ENCODE data around the gene CYTH2. TPM values are rescaled to one million over a fixed set of nuclear protein-coding genes. Genes with fewer than 3 reads are reported as not detected.
A peak's percentile ranks its signal among the peaks of the same experiment; 100 is the strongest.

Gene CYTH2
- polyA plus RNA-seq, 2 of the 4 experiments (the other 2 are of a cell fraction): 33.4 to 50.5 TPM

DNA sequence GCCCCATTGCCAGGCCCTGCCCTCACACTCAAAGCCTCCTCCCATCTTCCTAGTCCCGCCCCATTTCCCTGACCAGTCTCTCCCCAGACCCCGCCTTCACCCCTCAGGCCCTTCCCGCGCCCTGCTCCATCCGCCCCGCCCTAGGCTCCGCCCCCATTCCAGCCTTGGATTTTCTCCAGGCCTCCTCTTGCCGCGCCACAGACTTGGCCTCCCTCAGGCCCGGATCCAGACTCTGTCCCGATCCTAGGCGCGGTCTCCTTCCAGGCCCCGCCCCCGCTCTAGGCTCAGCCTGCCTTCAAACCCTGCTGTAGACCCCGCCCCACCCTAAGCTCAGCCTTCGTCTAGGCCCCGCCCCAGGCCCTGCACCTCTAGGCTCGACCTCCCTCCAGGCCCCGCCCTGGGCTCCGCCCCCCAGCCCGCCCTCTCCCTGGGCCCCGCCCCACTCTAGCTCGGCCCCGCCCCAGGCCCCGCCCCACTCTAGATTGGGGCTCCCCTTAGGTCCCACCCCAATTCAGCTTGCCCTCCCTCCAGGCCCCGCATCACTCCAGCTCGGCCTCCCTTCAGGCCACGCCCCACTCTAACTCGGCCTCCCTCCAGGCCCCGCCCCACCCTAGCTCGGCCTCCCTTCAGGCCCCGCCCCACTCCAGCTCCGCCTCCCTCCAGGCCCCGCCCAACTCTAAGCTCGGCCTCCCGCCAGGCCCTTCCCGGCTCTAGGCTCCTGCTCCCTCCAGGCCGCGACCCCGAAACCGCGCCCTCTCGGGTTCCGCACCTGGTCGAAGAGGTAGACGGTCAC, 24.0 kb downstream of the CYTH2 start:
- Histone ChIP-seq H3K4me2 (peak overlapping the region; percentile 74), H3K27ac (peak overlapping the region; percentile 86 to 94), H3K9me3 (no peaks in the 10 kb centered on the region), H3K4me3 (peak overlapping the region; percentile 65), H3K4me1 (peaks cover 50% of the 10 kb centered on the region)
- WGBS (ENCODE audit: missing lambda C conversion rate): 1% methylated on average over 28 of the region's 47 CpGs
- FAIRE-seq: no peak
- ChIA-PET CTCF (interaction anchor here (0.7 to 9.5 kb wide), 9 partner anchors 12 to 116 kb away, joined by 3 to 152 read pairs (median 4); no protein-coding TSS in a partner anchor), POLR2A (interaction anchor here (0.6 to 2.6 kb wide), 22 partner anchors 9 to 172 kb away, joined by 3 to 18 read pairs (median 4); partner anchors contain the start of genes KDELR1, LMTK3, RPL18 and SPHK2)
- TF ChIP-seq, protein P1, sequence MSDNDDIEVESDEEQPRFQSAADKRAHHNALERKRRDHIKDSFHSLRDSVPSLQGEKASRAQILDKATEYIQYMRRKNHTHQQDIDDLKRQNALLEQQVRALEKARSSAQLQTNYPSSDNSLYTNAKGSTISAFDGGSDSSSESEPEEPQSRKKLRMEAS (IDR thresholded peaks at IDR 0.05): peak; percentile 62; the same call in 1 of the 2 replicates
- TF ChIP-seq, protein P2, sequence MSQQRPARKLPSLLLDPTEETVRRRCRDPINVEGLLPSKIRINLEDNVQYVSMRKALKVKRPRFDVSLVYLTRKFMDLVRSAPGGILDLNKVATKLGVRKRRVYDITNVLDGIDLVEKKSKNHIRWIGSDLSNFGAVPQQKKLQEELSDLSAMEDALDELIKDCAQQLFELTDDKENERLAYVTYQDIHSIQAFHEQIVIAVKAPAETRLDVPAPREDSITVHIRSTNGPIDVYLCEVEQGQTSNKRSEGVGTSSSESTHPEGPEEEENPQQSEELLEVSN (IDR thresholded peaks at IDR 0.05; ENCODE audit: borderline replicate concordance, low read depth): peak; percentile 83
- no peak for TF ChIP-seq BHLHE40 (IDR thresholded peaks at IDR 0.05; ENCODE audit: low read depth, low read length)
- TF ChIP-seq POLR2A (IDR thresholded peaks at IDR 0.05; ENCODE audit: low read length): peak; percentile 89
- TF ChIP-seq ESRRA (IDR thresholded peaks at IDR 0.05; ENCODE audit: borderline replicate concordance, low read length): no peak
- peak; percentile 95 to 100 for DNase-seq (ENCODE audit: low read depth in 1 of 2, low spot score in 1 of 2)
- ATAC-seq: peak; percentile 67 to 85

DNA sequence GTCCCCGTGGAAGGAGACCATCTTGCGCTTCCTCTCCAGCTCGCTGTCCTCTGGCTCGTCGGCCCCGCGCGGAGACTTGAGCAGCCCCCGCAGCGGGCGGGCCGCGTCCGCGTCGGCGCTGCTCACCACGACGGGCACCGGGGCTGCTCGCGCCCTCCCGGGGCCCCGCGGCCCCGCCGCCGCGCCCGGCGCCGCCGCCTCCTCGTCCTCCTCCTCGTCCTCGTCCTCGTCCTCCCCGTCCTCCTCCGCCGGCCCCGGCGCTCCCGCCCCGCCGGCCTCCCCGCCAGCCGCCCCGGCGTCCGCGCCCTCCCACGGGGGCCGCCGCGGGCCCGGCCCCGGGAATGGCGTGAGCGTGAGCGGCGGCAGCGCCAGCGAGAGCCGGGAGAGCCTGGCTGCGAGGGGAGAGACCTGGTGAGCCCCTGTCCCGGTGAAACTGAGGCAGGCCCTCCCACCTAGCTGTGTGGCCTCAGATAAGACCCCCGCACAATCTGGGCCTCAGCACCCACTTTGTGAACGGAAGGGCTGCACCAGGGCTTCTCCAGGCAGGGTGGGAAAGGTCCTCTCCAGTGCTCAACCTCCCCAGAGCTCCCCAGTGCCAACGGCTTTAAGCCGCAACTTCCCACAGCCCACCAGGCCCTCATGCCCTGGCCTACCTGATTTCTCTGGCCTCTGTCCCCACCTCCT, 24.7 kb downstream of the CYTH2 start:
- FAIRE-seq (no peak), ATAC-seq (peak; percentile 11 to 17), DNase-seq (ENCODE audit: low read depth in 1 of 2, low spot score in 1 of 2) (no peak)
- Histone ChIP-seq H3K9me3 (no peaks in the 10 kb centered on the region), H3K4me3 (peak overlapping the region; percentile 65), H3K4me1 (peaks cover 42% of the 10 kb centered on the region), H3K27ac (peak overlapping the region; percentile 86 to 94), H3K4me2 (peak overlapping the region; percentile 74)
- CTCF ChIA-PET: interaction anchor here (0.6 to 9.5 kb wide), 11 partner anchors 13 to 115 kb away, joined by 3 to 152 read pairs (median 4); no protein-coding TSS in a partner anchor
- POLR2A ChIA-PET: interaction anchor here (0.6 to 2.6 kb wide), 22 partner anchors 8 to 172 kb away, joined by 3 to 18 read pairs (median 4); partner anchors contain the start of genes KDELR1, LMTK3, RPL18 and SPHK2
- WGBS (ENCODE audit: missing lambda C conversion rate): 7% methylated on average over 42 of the region's 70 CpGs
- TF ChIP-seq FOSL2 (IDR thresholded peaks at IDR 0.05): no peak
- TF ChIP-seq FOSL2 (CRISPR knock-in tag; IDR thresholded peaks at IDR 0.05): no peak
- TF ChIP-seq HDAC2 (IDR thresholded peaks at IDR 0.05): no peak
- TF ChIP-seq HOXB13 (CRISPR knock-in tag; IDR thresholded peaks at IDR 0.05; ENCODE audit: low read depth): no peak
- no peak for TF ChIP-seq NFE2L2 (conservative IDR thresholded peaks at IDR 0.05; ENCODE audit: low read length)
- TF ChIP-seq ESRRA (IDR thresholded peaks at IDR 0.05; ENCODE audit: borderline replicate concordance, low read length): no peak
- 0 out of 2 replicates have a peak, but pooled peaks have one; percentile 10 for TF ChIP-seq GATA3 (IDR thresholded peaks at IDR 0.05; ENCODE audit: borderline replicate concordance)
- TF ChIP-seq ZNF302 (CRISPR knock-in tag; IDR thresholded peaks at IDR 0.05): no peak
- TF ChIP-seq, protein P3, sequence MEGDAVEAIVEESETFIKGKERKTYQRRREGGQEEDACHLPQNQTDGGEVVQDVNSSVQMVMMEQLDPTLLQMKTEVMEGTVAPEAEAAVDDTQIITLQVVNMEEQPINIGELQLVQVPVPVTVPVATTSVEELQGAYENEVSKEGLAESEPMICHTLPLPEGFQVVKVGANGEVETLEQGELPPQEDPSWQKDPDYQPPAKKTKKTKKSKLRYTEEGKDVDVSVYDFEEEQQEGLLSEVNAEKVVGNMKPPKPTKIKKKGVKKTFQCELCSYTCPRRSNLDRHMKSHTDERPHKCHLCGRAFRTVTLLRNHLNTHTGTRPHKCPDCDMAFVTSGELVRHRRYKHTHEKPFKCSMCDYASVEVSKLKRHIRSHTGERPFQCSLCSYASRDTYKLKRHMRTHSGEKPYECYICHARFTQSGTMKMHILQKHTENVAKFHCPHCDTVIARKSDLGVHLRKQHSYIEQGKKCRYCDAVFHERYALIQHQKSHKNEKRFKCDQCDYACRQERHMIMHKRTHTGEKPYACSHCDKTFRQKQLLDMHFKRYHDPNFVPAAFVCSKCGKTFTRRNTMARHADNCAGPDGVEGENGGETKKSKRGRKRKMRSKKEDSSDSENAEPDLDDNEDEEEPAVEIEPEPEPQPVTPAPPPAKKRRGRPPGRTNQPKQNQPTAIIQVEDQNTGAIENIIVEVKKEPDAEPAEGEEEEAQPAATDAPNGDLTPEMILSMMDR (IDR thresholded peaks at IDR 0.05): no peak
- no peak for TF ChIP-seq MYC (IDR thresholded peaks at IDR 0.05; ENCODE audit: borderline replicate concordance, low read length)
- no peak for TF ChIP-seq POLR2A (IDR thresholded peaks at IDR 0.05; ENCODE audit: low read length)
- TF ChIP-seq TP53 (CRISPR knock-in tag; IDR thresholded peaks at IDR 0.05): no peak
- no peak for TF ChIP-seq KDM5A (IDR thresholded peaks at IDR 0.05)
- no peak for TF ChIP-seq HOXB5 (CRISPR knock-in tag; IDR thresholded peaks at IDR 0.05)
- TF ChIP-seq, protein P4, sequence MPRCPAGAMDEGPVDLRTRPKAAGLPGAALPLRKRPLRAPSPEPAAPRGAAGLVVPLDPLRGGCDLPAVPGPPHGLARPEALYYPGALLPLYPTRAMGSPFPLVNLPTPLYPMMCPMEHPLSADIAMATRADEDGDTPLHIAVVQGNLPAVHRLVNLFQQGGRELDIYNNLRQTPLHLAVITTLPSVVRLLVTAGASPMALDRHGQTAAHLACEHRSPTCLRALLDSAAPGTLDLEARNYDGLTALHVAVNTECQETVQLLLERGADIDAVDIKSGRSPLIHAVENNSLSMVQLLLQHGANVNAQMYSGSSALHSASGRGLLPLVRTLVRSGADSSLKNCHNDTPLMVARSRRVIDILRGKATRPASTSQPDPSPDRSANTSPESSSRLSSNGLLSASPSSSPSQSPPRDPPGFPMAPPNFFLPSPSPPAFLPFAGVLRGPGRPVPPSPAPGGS (IDR thresholded peaks at IDR 0.05): 0 out of 3 replicates have a peak, but pooled peaks have one; percentile 70
- no peak for TF ChIP-seq RAD21 (conservative IDR thresholded peaks at IDR 0.05 in 1 of 2, IDR thresholded peaks at IDR 0.05 in 1 of 2)
- TF ChIP-seq MAZ (IDR thresholded peaks at IDR 0.05; ENCODE audit: borderline replicate concordance, low read depth, low read length): no peak
- TF ChIP-seq MAFK (IDR thresholded peaks at IDR 0.05; ENCODE audit: partially characterized antibody): no peak
- TF ChIP-seq POLR2AphosphoS2 (conservative IDR thresholded peaks at IDR 0.05; ENCODE audit: low read length): peak; percentile 83
- no peak for TF ChIP-seq ZFP36 (IDR thresholded peaks at IDR 0.05; ENCODE audit: borderline replicate concordance, partially characterized antibody)
- TF ChIP-seq, protein P5, sequence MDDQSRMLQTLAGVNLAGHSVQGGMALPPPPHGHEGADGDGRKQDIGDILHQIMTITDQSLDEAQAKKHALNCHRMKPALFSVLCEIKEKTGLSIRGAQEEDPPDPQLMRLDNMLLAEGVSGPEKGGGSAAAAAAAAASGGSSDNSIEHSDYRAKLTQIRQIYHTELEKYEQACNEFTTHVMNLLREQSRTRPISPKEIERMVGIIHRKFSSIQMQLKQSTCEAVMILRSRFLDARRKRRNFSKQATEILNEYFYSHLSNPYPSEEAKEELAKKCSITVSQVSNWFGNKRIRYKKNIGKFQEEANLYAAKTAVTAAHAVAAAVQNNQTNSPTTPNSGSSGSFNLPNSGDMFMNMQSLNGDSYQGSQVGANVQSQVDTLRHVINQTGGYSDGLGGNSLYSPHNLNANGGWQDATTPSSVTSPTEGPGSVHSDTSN (IDR thresholded peaks at IDR 0.05): no peak
- no peak for TF ChIP-seq ZSCAN20 (CRISPR knock-in tag; IDR thresholded peaks at IDR 0.05)
- TF ChIP-seq, protein P6, sequence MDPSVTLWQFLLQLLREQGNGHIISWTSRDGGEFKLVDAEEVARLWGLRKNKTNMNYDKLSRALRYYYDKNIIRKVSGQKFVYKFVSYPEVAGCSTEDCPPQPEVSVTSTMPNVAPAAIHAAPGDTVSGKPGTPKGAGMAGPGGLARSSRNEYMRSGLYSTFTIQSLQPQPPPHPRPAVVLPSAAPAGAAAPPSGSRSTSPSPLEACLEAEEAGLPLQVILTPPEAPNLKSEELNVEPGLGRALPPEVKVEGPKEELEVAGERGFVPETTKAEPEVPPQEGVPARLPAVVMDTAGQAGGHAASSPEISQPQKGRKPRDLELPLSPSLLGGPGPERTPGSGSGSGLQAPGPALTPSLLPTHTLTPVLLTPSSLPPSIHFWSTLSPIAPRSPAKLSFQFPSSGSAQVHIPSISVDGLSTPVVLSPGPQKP (IDR thresholded peaks at IDR 0.05; ENCODE audit: low read depth, low read length): no peak
- no peak for TF ChIP-seq SREBF2 (IDR thresholded peaks at IDR 0.05)
- no peak for TF ChIP-seq BHLHE40 (IDR thresholded peaks at IDR 0.05; ENCODE audit: low read depth, low read length)
- TF ChIP-seq, protein P7, sequence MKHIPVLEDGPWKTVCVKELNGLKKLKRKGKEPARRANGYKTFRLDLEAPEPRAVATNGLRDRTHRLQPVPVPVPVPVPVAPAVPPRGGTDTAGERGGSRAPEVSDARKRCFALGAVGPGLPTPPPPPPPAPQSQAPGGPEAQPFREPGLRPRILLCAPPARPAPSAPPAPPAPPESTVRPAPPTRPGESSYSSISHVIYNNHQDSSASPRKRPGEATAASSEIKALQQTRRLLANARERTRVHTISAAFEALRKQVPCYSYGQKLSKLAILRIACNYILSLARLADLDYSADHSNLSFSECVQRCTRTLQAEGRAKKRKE (CRISPR knock-in tag; IDR thresholded peaks at IDR 0.05; ENCODE audit: low read depth): no peak

All from A549 (cell line).